SU-DHL-6 (cell line): ENCODE data around the gene TMEM178B.

Experiments used
- H2AFZ ChIP-seq: fragments of 200-600 bp; sonication (generic); 2 replicates; pipeline ENCODE4 v1.6.1; 2014; ENCODE audit warnings: low read depth, mild to moderate bottlenecking, moderate library complexity, mixed read lengths, antibody characterized with exemption, low read length; ENCODE audit not compliant: severe bottlenecking
- H3F3A ChIP-seq: fragments of 200-600 bp; shearing (Covaris generic); 2 replicates; pipeline ENCODE4 v1.6.0; 2016; ENCODE audit warnings: antibody characterized with exemption, mild to moderate bottlenecking; ENCODE audit not compliant: insufficient read depth
- H3K27ac ChIP-seq: fragments of 200-600 bp; sonication (generic); 2 replicates; pipeline ENCODE4 v1.5.1; 2016; ENCODE audit warnings: low read depth, mild to moderate bottlenecking, low read length, moderate library complexity, mixed read lengths
- H3K27me3 ChIP-seq: fragments of 200-600 bp; sonication (generic), shearing (Covaris generic); 2 replicates; pipeline ENCODE4 v1.6.0; 2014; ENCODE audit warnings: mild to moderate bottlenecking, low read length
- H3K36me3 ChIP-seq: fragments of 200-600 bp; sonication (generic); 2 replicates; pipeline ENCODE4 v1.6.1; 2014; ENCODE audit warnings: mild to moderate bottlenecking, low read length, mixed read lengths
- H3K4me2 ChIP-seq: fragments of 300-600, 200-600 bp; shearing (Covaris generic), sonication (generic); 2 replicates; pipeline ENCODE4 v1.6.0; 2014; ENCODE audit warnings: low read length, low read depth, mild to moderate bottlenecking; ENCODE audit not compliant: poor library complexity, severe bottlenecking
- H3K4me3 ChIP-seq: fragments of 200-600 bp; sonication (generic); 2 replicates; pipeline ENCODE4 v1.5.1; 2014; ENCODE audit warnings: antibody characterized with exemption, low read length, mild to moderate bottlenecking, mixed read lengths; ENCODE audit not compliant: insufficient read depth, poor library complexity, severe bottlenecking
- H3K79me2 ChIP-seq: fragments of 200-600 bp; sonication (generic); 2 replicates; pipeline ENCODE4 v1.6.1; 2014; ENCODE audit warnings: mild to moderate bottlenecking, low read length, moderate library complexity; ENCODE audit not compliant: insufficient read depth
- H3K9ac ChIP-seq: fragments of 200-600 bp; sonication (generic); 2 replicates; pipeline ENCODE4 v1.7.0; 2014; ENCODE audit warnings: mild to moderate bottlenecking, low read length
- H3K9me2 ChIP-seq: fragments of 200-600 bp; sonication (generic); replicated peaks from 2 replicates; pipeline ENCODE4 v1.6.1; 2014; ENCODE audit warnings: low read length; ENCODE audit not compliant: insufficient read depth
- H3K9me3 ChIP-seq: fragments of 200-600 bp; sonication (generic); 2 replicates; pipeline ENCODE4 v1.6.1; 2014; ENCODE audit warnings: low read length, mixed read lengths; ENCODE audit not compliant: insufficient read depth
- H4K20me1 ChIP-seq: fragments of 200-600 bp; sonication (generic); 2 replicates; pipeline ENCODE4 v1.6.1; 2014; ENCODE audit warnings: low read depth, mild to moderate bottlenecking, antibody characterized with exemption, low read length, moderate library complexity, mixed read lengths
- CTCF ChIP-seq: fragments of 200-600 bp; sonication (generic); IDR thresholded peaks from one replicate; pipeline ENCODE4 v1.5.1; 2017; ENCODE audit warnings: antibody characterized with exemption, mild to moderate bottlenecking, low read length, moderate library complexity; ENCODE audit not compliant: insufficient read depth, poor library complexity, severe bottlenecking
- EZH2phosphoT487 ChIP-seq: fragments of 200-600 bp; sonication (generic), shearing (Covaris generic); conservative IDR thresholded peaks from 2 replicates; pipeline ENCODE4 v1.6.1; 2018; ENCODE audit warnings: mild to moderate bottlenecking, antibody characterized with exemption, low read length, moderate library complexity, mixed read lengths

The TMEM178B gene

GRCh38 chr7:141280100-141280499, 206.2 kb downstream of the TMEM178B start:
- H3F3A ChIP-seq, result no peaks in the 10 kb centered on the region
- no peak overlapping the region for H3K4me2 ChIP-seq
- no peaks in the 10 kb centered on the region for H4K20me1 ChIP-seq
- H3K27ac ChIP-seq, result no peak overlapping the region
- no peaks in the 10 kb centered on the region for H3K9me3 ChIP-seq
- H2AFZ ChIP-seq, result no peak overlapping the region
- no peak overlapping the region for H3K9ac ChIP-seq
- no peak overlapping the region for H3K4me3 ChIP-seq
- no peaks in the 10 kb centered on the region for H3K79me2 ChIP-seq
- H3K9me2 ChIP-seq, result no peaks in the 10 kb centered on the region
- no peaks in the 10 kb centered on the region for H3K27me3 ChIP-seq
- TF ChIP-seq EZH2phosphoT487 (no peak), CTCF (no peak)
- no peaks in the 10 kb centered on the region for H3K36me3 ChIP-seq

GRCh38 chr7:141281311-141281710, 207.4 kb downstream of the TMEM178B start:
- no peaks in the 10 kb centered on the region for H3F3A ChIP-seq
- H3K36me3 ChIP-seq, result no peaks in the 10 kb centered on the region
- no peaks in the 10 kb centered on the region for H3K79me2 ChIP-seq
- no peak overlapping the region for H3K27ac ChIP-seq
- no peaks in the 10 kb centered on the region for H4K20me1 ChIP-seq
- H3K9me2 ChIP-seq, result no peaks in the 10 kb centered on the region
- H3K9ac ChIP-seq, result no peak overlapping the region
- no peaks in the 10 kb centered on the region for H3K9me3 ChIP-seq
- TF ChIP-seq CTCF (no peak), EZH2phosphoT487 (no peak)
- H2AFZ ChIP-seq, result no peak overlapping the region
- H3K4me3 ChIP-seq, result no peak overlapping the region
- no peak overlapping the region for H3K4me2 ChIP-seq
- H3K27me3 ChIP-seq, result no peaks in the 10 kb centered on the region

GRCh38 chr7:141286522-141286921, 212.7 kb downstream of the TMEM178B start:
- Histone ChIP-seq H3K27me3 (0 out of 2 replicates have a peak, but pooled peaks cover 3% of the 10 kb centered on the region), H3K9me2 (no peaks in the 10 kb centered on the region)

GRCh38 chr7:141287936-141288335, 214.1 kb downstream of the TMEM178B start:
- H3K36me3 ChIP-seq, result no peaks in the 10 kb centered on the region
- H3K27me3 ChIP-seq, result 0 out of 2 replicates have a peak, but pooled peaks cover 3% of the 10 kb centered on the region
- H3K9ac ChIP-seq, result no peak overlapping the region
- no peak overlapping the region for H3K4me3 ChIP-seq
- no peaks in the 10 kb centered on the region for H3K9me3 ChIP-seq
- H3K79me2 ChIP-seq, result no peaks in the 10 kb centered on the region
- no peaks in the 10 kb centered on the region for H4K20me1 ChIP-seq
- no peaks in the 10 kb centered on the region for H3K9me2 ChIP-seq
- TF ChIP-seq EZH2phosphoT487, result no peak
- TF ChIP-seq CTCF, result no peak
- no peak overlapping the region for H3K27ac ChIP-seq
- H3K4me2 ChIP-seq, result no peak overlapping the region
- H2AFZ ChIP-seq, result no peak overlapping the region
- no peaks in the 10 kb centered on the region for H3F3A ChIP-seq

More at GRCh38 chr7:141286522-141286921, 212.7 kb downstream of the TMEM178B start:
- Histone ChIP-seq H3K9me3 (no peaks in the 10 kb centered on the region), H2AFZ (no peak overlapping the region), H3K27ac (no peak overlapping the region), H3K79me2 (no peaks in the 10 kb centered on the region), H3K36me3 (no peaks in the 10 kb centered on the region), H3K4me2 (no peak overlapping the region), H4K20me1 (no peaks in the 10 kb centered on the region), H3F3A (no peaks in the 10 kb centered on the region), H3K4me3 (no peak overlapping the region), H3K9ac (no peak overlapping the region)
- no peak for TF ChIP-seq EZH2phosphoT487
